ENCODE results near the gene ZGPAT. TPM values are rescaled to one million over a fixed set of nuclear protein-coding genes. Genes with fewer than 3 reads are reported as not detected.

Gene ZGPAT
- total and polyA plus RNA-seq, 2 of the 8 experiments (the other 6 are each of a cell fraction or from before 2014, with no cell fraction given), result 14.5 to 21.4 TPM

DNA sequence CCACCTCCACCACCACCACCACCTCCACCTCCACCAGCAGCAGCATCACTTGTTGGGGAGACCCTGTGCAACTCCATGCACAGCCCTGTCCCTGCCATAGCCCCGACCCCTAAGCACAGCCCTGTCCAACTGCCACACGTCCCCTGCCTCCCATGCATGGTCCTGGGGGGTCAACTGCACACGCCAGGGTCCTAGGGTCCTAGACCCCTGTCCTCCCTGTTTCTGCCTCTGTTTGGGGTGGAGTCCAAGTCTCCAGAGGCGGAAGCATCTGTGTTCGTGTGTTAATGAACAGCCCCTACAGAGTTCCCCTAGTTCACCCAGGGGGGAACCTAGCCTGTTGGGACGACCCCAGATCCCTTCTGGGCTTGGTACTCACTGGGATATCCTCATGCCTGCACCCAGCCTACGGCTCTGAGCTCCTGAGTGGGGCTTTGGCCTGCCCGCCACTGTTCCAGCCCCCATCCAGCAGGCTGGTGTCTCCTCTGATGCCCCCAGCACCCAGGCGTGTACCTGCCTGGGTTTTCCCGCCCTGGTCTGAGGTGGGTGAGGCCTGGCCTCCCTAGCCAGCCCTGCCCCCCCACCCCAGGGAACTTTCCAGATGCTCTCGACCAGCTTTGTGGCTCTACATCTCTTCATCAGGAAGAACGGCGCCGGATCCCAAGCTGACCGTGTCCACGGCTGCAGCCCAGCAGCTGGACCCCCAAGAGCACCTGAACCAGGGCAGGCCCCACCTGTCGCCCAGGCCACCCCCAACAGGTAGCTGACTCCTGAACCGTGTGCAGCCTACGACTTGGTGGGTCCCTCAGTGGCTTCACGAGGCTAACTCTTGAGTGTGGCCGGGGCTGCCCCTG lies 13.9 kb upstream of the ZGPAT start:
- Histone ChIP-seq H4K91ac (replicated peaks; ENCODE audit: insufficient read length, low read length) (no peak overlapping the region), H2BK20ac (ENCODE audit: low read length) (no peak overlapping the region), H2BK15ac (ENCODE audit: low read length) (no peak overlapping the region), H3K9me3 (ENCODE audit: insufficient read depth in 2 of 2, low read depth in 1 of 2, low read length in 1 of 2) (no peaks in the 10 kb centered on the region; a peak in 1 of 4 replicates), H4K20me1 (replicated peaks in 1 of 2; ENCODE audit: control insufficient read depth in 1 of 2, insufficient read depth in 2 of 2, low read length in 2 of 2) (peaks cover 0 to 12% of the 10 kb centered on the region in 2 experiments), H2BK120ac (replicated peaks; ENCODE audit: low read depth, low read length) (no peak overlapping the region), H3K79me2 (ENCODE audit: control insufficient read depth in 1 of 2, insufficient read depth in 2 of 2, low read length in 2 of 2) (no peaks in the 10 kb centered on the region), H3K4me2 (ENCODE audit: insufficient read depth in 1 of 2, low read depth in 2 of 2, low read length in 2 of 2) (no peak overlapping the region), H3K9ac (replicated peaks in 1 of 4; ENCODE audit: extremely low read depth in 1 of 4, low read depth in 3 of 4, low read length in 3 of 4) (no peak overlapping the region), H3K4me3 (ENCODE audit: extremely low read depth in 1 of 4, insufficient read depth in 2 of 4, low read depth in 3 of 4, low read length in 4 of 4) (no peak overlapping the region), H2BK12ac (ENCODE audit: low read depth, low read length) (no peak overlapping the region), H3K27me3 (replicated peaks in 1 of 4; ENCODE audit: control insufficient read depth in 3 of 4, extremely low read depth in 1 of 4, insufficient read depth in 3 of 4, low read length in 3 of 4) (no peaks in the 10 kb centered on the region), H3K56ac (replicated peaks; ENCODE audit: insufficient read length, low read depth, low read length) (no peak overlapping the region), H3K23ac (ENCODE audit: insufficient read length) (no peak overlapping the region), H2AFZ (ENCODE audit: low read length) (no peak overlapping the region), H3K36me3 (ENCODE audit: control insufficient read depth in 2 of 4, insufficient read depth in 4 of 4, low read length in 3 of 4) (peaks cover 0 to 3% (median 0%) of the 10 kb centered on the region in 4 experiments; a peak in 1 of 8 replicates), H3K18ac (ENCODE audit: extremely low read depth, low read length) (no peak overlapping the region), H4K5ac (ENCODE audit: insufficient read length, low read depth, low read length) (no peak overlapping the region), H3K14ac (ENCODE audit: insufficient read length) (no peak overlapping the region), H4K8ac (ENCODE audit: extremely low read depth, insufficient read depth, low read length) (no peak overlapping the region; the same call in 1 of the 2 replicates), H3K23me2 (ENCODE audit: low read depth, low read length) (peaks cover 8% of the 10 kb centered on the region; the same call in 1 of the 2 replicates), H3K4ac (replicated peaks; ENCODE audit: insufficient read length, low read depth, low read length) (no peak overlapping the region), H3K27ac (ENCODE audit: low read depth, low read length) (no peak overlapping the region), H2BK5ac (ENCODE audit: low read depth, low read length) (no peak overlapping the region), H3K4me1 (replicated peaks in 1 of 4; ENCODE audit: control insufficient read depth in 3 of 4, insufficient read depth in 4 of 4, low read length in 3 of 4) (peaks cover 0 to 12% (median 7%) of the 10 kb centered on the region in 4 experiments; a peak in 4 of 7 replicates), H3K79me1 (ENCODE audit: low read depth, low read length) (no peaks in the 10 kb centered on the region), H2AK5ac (ENCODE audit: low read depth, low read length) (no peak overlapping the region)
- FAIRE-seq (no peak), DNase-seq (ENCODE audit: low read depth in 1 of 2, low spot score in 2 of 2) (no peak)
- POLR2A ChIA-PET (ENCODE audit: partially characterized antibody), result interaction anchor here (0.7 to 1.9 kb wide), 4 partner anchors 12 to 164 kb away, joined by 3 to 6 read pairs (median 4); no protein-coding TSS in a partner anchor
- CTCF ChIA-PET (ENCODE audit: partially characterized antibody), result no interaction called here
- 93% methylated on average over 21 of the region's 21 CpGs; no CpG with 5 or more reads in 1 of the 2 experiments for WGBS, 2 experiments (ENCODE audit: extremely low coverage in 1 of 2, insufficient coverage in 1 of 2, insufficient read length in 1 of 2, insufficient replicate concordance in 2 of 2, low coverage in 1 of 2, low lambda C conversion rate in 2 of 2, missing lambda C conversion rate in 1 of 2)
- peak; percentile 28; the same call in 1 of the 2 replicates for TF ChIP-seq POLR2AphosphoS5 (IDR thresholded peaks at IDR 0.05; ENCODE audit: low read depth, low read length)
- TF ChIP-seq SP1 (IDR thresholded peaks at IDR 0.05; ENCODE audit: low read depth, low read length), result no peak
- no peak for TF ChIP-seq SIRT6 (IDR thresholded peaks at IDR 0.05; ENCODE audit: low read length)
- no peak for TF ChIP-seq EP300 (IDR thresholded peaks at IDR 0.05; ENCODE audit: borderline replicate concordance in 1 of 2, low read depth in 2 of 2, low read length in 2 of 2)

Data from H1 (cell line).